Subcutaneous abdominal adipose tissue (tissue), 5 donors: ENCODE measurements around the gene IRAK2.

ENCODE experiments used
- H3K27ac ChIP-seq: one replicate; pipeline ENCODE4 v1.7.0; 2013; ENCODE audit warnings: low read depth, mild to moderate bottlenecking, inconsistent platforms, low read length, moderate library complexity
- H3K27me3 ChIP-seq, 5 donors: one replicate each; pipeline ENCODE4 v1.7.0; 2013; ENCODE audit warnings: low read length in 5 of 5, inconsistent platforms in 1 of 5; ENCODE audit not compliant: control insufficient read depth in 5 of 5, insufficient read depth in 4 of 5
- H3K36me3 ChIP-seq, 5 donors: one replicate each; pipeline ENCODE4 v1.7.0; 2013; ENCODE audit warnings: low read length in 5 of 5; ENCODE audit not compliant: control insufficient read depth in 5 of 5, insufficient read depth in 5 of 5
- H3K4me1 ChIP-seq, 5 donors: one replicate each; pipeline ENCODE4 v1.7.0; 2013; ENCODE audit warnings: low read length in 5 of 5, mild to moderate bottlenecking in 3 of 5, moderate library complexity in 1 of 5; ENCODE audit not compliant: control insufficient read depth in 5 of 5, insufficient read depth in 5 of 5
- H3K4me3 ChIP-seq, 5 donors: one replicate each; pipeline ENCODE4 v1.7.0; 2013; ENCODE audit warnings: low read length in 5 of 5, low read depth in 1 of 5
- H3K9ac ChIP-seq, 5 donors: one replicate each; pipeline ENCODE4 v1.7.0; 2013; ENCODE audit warnings: low read length in 5 of 5, mild to moderate bottlenecking in 4 of 5, moderate library complexity in 3 of 5
- H3K9me3 ChIP-seq, 5 donors: one replicate each; pipeline ENCODE4 v1.7.0; 2013; ENCODE audit warnings: low read length in 5 of 5; ENCODE audit not compliant: control insufficient read depth in 5 of 5
- donor health status: healthy.
- donor health status: healthy.
- donor health status: healthy.
- donor health status: healthy.
- donor health status: healthy.

The IRAK2 gene

DNA sequence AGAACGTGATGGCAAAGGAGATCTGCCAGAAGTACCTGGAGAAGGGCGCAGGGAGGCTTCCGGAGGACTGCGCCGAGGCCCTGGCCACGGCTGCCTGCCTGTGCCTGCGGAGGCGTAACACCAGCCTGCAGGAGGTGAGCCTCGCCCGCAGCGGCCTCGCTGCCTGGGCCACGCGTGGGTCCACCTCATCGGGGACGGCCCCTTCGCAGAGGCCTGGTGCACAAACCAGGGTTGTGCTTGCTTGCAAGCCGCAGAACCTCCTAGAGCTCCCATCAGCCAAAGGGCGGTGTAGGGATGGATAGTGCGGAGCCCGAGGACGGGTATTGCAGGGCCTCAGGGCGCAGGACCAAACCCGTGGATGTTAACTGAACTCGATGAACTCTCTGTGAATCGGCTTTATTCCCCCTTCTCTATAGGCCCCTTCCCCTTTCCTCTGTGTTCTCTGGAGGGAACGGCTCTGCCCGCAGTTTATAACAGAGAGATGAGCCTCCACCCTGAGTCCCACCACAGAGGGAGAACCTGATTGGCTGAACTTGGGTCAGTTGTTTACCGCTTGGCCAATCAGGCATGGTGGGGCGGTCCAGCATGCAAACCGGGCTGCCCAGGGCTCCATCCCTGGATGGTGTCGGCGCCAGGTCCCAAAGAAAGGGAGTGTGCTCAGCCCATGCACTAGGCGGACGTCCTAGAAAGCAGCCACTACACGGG lies 70.0 kb downstream of the IRAK2 start:
- Histone ChIP-seq H3K27ac (no peak overlapping the region), H3K4me1 (no peaks in the 10 kb centered on the region), H3K4me3 (no peak overlapping the region), H3K9ac (no peak overlapping the region), H3K9me3 (no peaks in the 10 kb centered on the region), H3K36me3 (peaks cover 5 to 51% (median 42%) of the 10 kb centered on the region in 5 donors), H3K27me3 (no peaks in the 10 kb centered on the region)

DNA sequence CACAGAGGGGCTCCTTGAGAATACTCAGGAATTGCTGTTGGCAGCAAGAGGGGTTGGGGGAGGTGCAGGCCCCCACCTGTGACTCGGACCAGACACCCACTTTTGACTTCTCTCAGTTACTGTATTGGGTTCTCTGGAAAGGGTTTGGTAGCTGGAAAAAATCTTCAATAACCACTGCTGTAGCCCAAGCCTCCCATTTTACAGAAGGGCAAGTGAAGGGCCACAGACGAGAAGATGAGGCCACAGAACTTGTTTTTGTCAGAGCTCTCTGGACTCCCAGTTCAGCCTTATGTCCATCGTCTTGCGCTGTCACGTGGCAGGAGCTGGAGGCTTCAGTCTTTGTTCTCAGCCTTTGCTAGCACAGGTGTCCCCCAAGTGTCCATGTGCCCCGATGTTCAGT lies 70.8 kb downstream of the IRAK2 start:
- H3K27ac ChIP-seq, result no peak overlapping the region
- H3K9me3 ChIP-seq, result no peaks in the 10 kb centered on the region
- H3K36me3 ChIP-seq, result peaks cover 5 to 52% (median 40%) of the 10 kb centered on the region in 5 donors
- no peak overlapping the region for H3K4me3 ChIP-seq
- no peaks in the 10 kb centered on the region for H3K27me3 ChIP-seq
- H3K4me1 ChIP-seq, result no peaks in the 10 kb centered on the region
- no peak overlapping the region for H3K9ac ChIP-seq

DNA sequence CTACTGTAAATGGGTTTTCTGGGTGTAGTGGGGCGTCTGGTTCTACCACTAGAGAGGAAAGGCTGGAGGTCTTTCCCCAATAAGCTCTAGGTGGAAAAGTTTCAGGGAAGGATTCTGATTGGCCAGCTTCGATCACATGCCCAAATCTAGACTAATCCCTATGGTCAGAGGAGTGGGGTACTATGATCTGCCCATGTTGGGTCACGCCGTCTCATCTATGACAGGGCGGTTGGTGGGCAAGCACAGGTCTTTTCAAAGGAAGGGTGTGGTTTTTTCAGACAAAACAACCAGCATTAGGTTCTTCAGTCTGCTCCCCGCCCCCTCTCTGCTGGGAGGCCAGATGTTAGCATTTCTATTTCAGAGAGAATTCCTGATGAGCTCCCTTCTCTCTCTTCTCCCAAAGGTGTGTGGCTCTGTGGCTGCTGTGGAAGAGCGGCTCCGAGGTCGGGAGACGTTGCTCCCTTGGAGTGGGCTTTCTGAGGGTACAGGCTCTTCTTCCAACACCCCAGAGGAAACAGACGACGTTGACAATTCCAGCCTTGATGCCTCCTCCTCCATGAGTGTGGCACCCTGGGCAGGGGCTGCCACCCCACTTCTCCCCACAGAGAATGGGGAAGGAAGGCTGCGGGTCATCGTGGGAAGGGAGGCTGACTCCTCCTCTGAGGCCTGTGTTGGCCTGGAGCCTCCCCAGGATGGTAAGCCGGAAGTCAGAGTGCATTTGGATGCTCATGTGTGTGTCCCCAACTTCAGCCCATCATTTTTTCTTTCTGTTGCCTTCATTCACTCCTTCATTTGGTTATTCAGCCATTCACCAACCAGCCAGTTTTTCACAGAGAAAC lies 73.8 kb downstream of the IRAK2 start:
- Histone ChIP-seq H3K36me3 (peaks cover 3 to 49% (median 43%) of the 10 kb centered on the region in 5 donors), H3K27me3 (no peaks in the 10 kb centered on the region), H3K9me3 (no peaks in the 10 kb centered on the region), H3K9ac (no peak overlapping the region), H3K4me1 (peaks cover 0 to 13% (median 3%) of the 10 kb centered on the region in 5 donors), H3K27ac (no peak overlapping the region), H3K4me3 (no peak overlapping the region)

DNA sequence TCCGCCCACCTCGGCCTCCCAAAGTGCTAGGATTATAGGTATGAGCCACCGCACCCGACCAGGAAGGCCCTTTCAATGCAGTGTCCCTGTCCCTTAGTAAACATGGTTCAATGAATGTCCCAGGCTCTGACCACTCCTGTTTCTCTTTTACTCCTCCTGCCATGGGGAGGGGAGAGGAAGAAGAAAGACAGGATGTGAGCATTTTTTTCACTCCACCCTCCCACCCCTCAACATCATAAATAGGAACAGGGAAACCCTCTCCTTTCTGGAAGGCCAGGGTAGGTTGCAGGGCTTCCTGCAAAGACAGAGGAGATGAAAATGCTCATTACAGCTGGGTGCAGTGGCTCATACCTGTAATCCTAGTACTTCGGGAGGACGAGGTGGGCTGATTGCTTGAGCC lies 76.1 kb downstream of the IRAK2 start:
- Histone ChIP-seq H3K36me3 (peaks cover 3 to 35% (median 27%) of the 10 kb centered on the region in 5 donors), H3K4me3 (no peak overlapping the region), H3K27me3 (no peaks in the 10 kb centered on the region), H3K4me1 (peaks cover 0 to 13% (median 3%) of the 10 kb centered on the region in 5 donors), H3K9ac (no peak overlapping the region), H3K27ac (no peak overlapping the region), H3K9me3 (peaks cover 0 to 10% (median 8%) of the 10 kb centered on the region in 5 donors)

DNA sequence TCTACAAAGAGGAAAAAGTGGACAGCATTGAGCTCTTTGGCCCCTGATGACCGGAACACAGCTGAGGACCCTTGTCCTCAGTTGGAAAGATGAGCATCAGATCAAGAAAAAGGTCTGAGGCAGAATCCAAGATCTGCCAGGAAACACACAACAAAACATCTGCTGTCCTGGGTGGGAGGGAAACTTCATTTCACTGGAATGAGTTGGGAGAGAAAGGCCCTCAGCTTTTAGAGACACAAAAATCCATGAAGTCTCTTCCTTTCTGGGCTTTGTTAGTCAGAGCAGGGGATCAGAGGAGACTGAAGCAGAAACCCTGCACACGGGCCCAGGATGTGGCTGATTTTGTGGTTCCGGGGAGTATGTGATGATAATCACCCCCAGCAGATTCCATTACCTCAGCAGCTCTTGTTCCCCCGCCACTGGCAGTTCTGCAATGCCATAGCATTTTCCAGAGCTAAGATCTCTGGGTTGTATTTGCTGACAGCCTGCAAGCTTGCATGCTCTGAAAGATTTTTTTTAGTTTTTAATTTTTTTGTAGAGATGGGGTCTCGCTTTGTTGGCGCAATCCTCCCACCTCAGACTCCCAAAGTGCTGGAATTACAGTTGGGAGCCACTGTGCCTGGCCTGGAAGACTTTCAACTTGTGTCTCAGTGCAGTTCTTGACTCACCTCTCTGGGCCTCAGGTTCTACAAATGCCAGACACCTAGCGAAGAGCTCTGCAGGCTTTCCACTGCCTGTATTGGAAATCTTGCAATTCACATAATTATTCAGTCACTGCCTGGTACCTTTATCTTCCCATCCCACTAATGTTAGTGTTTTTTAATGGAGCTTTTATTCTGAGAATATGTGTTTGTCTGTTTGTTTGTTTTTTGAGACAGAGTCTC lies 77.7 kb downstream of the IRAK2 start:
- no peak overlapping the region for H3K27ac ChIP-seq
- no peak overlapping the region for H3K9ac ChIP-seq
- peaks cover 0 to 12% (median 10%) of the 10 kb centered on the region in 5 donors for H3K9me3 ChIP-seq
- no peak overlapping the region for H3K4me3 ChIP-seq
- H3K36me3 ChIP-seq, result peaks cover 0 to 23% (median 17%) of the 10 kb centered on the region in 5 donors
- H3K4me1 ChIP-seq, result peaks cover 0 to 13% (median 3%) of the 10 kb centered on the region in 5 donors
- H3K27me3 ChIP-seq, result no peaks in the 10 kb centered on the region

DNA sequence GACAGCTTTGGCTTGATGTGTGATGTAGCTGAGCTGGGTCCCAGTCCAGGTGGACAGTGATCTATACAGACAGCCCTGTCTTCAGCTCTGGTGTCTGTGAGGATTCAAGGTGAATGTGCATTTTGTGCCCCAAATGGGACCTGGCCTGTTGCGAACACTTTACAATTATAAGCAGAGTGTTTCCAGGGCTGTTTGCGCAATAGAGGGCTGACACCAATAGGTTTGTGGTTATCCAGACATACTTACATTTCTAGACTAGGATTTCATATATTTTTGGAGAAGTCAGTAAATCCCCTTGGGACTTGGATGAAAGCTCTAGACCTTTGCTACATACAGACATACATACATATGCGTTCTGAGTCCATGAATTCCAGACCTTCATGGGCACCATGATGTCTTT lies 79.3 kb downstream of the IRAK2 start:
- Histone ChIP-seq H3K36me3 (peaks cover 0 to 12% (median 10%) of the 10 kb centered on the region in 5 donors), H3K4me3 (no peak overlapping the region), H3K27ac (no peak overlapping the region), H3K9ac (no peak overlapping the region), H3K4me1 (peaks cover 0 to 24% (median 14%) of the 10 kb centered on the region in 5 donors), H3K9me3 (peaks cover 0 to 12% (median 10%) of the 10 kb centered on the region in 5 donors), H3K27me3 (no peaks in the 10 kb centered on the region)

DNA sequence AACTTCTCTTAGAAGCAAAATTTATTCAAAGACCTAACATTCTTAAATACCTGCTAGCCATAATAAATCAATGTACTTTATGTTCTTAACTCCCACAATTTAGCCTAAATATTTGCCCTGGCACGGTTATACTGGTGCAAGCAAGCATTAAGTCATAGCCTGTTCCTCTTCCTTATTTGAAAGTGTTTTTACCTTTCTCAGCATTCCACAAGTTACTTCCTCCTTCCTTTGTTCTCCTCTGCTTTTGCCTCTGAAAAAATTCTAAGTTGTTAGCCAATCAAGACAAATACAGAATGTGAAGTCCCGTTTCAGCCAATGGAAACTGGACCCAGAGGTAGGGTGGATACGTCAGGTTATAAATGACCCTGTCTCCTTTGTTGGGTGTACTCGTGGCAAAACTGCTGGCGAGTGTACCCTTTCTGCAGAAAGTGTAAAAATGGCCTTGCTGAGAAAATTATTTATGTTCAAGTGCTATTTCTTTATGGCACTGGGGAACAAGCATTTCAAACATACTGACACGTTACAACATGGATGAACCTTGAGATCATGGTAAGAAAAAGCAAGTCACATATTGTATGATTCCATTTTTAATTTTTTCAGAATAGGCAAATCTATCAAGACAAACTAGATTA lies 80.5 kb downstream of the IRAK2 start:
- Histone ChIP-seq H3K4me3 (no peak overlapping the region), H3K36me3 (peaks cover 0 to 9% (median 7%) of the 10 kb centered on the region in 5 donors)

DNA sequence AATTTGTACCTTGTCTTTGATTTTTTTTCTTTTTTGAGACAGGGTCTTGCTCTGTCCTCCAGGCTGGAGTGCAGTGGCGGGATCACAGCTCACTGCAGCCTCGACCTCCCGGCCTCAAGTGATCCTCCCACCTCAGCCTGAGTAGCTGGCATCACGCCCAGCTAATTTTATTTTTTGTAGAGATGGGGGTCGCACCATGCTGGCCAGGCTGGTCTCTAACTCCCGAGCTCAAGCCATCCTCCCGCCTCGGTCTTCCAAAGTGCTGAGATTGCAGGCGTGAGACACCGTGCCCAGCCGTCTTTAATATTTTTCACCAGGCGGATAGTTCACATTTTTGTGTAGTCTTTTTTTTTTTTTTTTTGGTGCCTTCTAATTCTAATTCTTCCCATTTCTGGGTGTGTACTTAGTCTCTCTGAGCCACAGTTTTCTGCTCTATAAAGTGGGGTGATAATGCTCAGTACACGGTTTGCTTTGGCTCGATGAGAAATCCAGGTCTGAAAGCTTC lies 83.0 kb downstream of the IRAK2 start:
- Histone ChIP-seq H3K36me3 (peaks cover 0 to 10% (median 6%) of the 10 kb centered on the region in 5 donors), H3K9me3 (peaks cover 0 to 12% (median 10%) of the 10 kb centered on the region in 5 donors), H3K4me1 (peaks cover 10 to 39% (median 34%) of the 10 kb centered on the region in 5 donors), H3K4me3 (peak overlapping the region; percentile 66 to 94 (median 88)), H3K9ac (peak overlapping the region in 4 of 5 donors; percentile 26 to 96 (median 54)), H3K27ac (peak overlapping the region; percentile 72), H3K27me3 (no peaks in the 10 kb centered on the region)

More for the DNA sequence above, 80.5 kb downstream of the IRAK2 start:
- H3K27ac ChIP-seq, result no peak overlapping the region
- H3K4me1 ChIP-seq, result peaks cover 7 to 36% (median 25%) of the 10 kb centered on the region in 5 donors
- peaks cover 0 to 12% (median 10%) of the 10 kb centered on the region in 5 donors for H3K9me3 ChIP-seq
- H3K9ac ChIP-seq, result no peak overlapping the region
- H3K27me3 ChIP-seq, result no peaks in the 10 kb centered on the region
